Rectal smooth muscle tissue (tissue), 1 donor: Measurements from ENCODE around the gene ERBIN.
"Not testable (repeated sequence)": the region's sequence is repeated elsewhere in the genome, so short reads cannot be mapped to it uniquely, and the experiment has no call there.

Source experiments
- H3K27ac ChIP-seq: one replicate; pipeline ENCODE4 v1.7.0; 2013; ENCODE audit warnings: low read depth, low read length, inconsistent platforms
- H3K27me3 ChIP-seq: one replicate; pipeline ENCODE4 v1.7.0; 2013; ENCODE audit warnings: low read length; ENCODE audit not compliant: control insufficient read depth, insufficient read depth
- H3K36me3 ChIP-seq: one replicate; pipeline ENCODE4 v1.7.0; 2013; ENCODE audit warnings: low read length; ENCODE audit not compliant: control insufficient read depth, insufficient read depth
- H3K4me1 ChIP-seq: one replicate; pipeline ENCODE4 v1.7.0; 2013; ENCODE audit warnings: low read length; ENCODE audit not compliant: control insufficient read depth, insufficient read depth
- H3K4me3 ChIP-seq: one replicate; pipeline ENCODE4 v1.7.0; 2013; ENCODE audit warnings: low read length
- H3K9ac ChIP-seq: one replicate; pipeline ENCODE4 v1.7.0; 2013; ENCODE audit warnings: low read length

ERBIN gene

GRCh38 chr5:65951330-65951729 is 25.0 kb downstream of the ERBIN start:
- H3K27me3 ChIP-seq, result no peaks in the 10 kb centered on the region
- no peak overlapping the region for H3K27ac ChIP-seq
- H3K36me3 ChIP-seq, result no peaks in the 10 kb centered on the region
- no peaks in the 10 kb centered on the region for H3K4me1 ChIP-seq
- no peak overlapping the region for H3K9ac ChIP-seq
- no peak overlapping the region for H3K4me3 ChIP-seq

- H3K27ac ChIP-seq, result no peak overlapping the region
- H3K9ac ChIP-seq, result no peak overlapping the region
- no peaks in the 10 kb centered on the region for H3K4me1 ChIP-seq
- H3K4me3 ChIP-seq, result no peak overlapping the region
- H3K36me3 ChIP-seq, result no peaks in the 10 kb centered on the region
- H3K27me3 ChIP-seq, result no peaks in the 10 kb centered on the region
Observed at GRCh38 chr5:65952259-65952658, 25.9 kb downstream of the ERBIN start.

GRCh38 chr5:65954200-65954599 is 27.8 kb downstream of the ERBIN start:
- Histone ChIP-seq H3K4me3 (no peak overlapping the region), H3K9ac (no peak overlapping the region), H3K27ac (no peak overlapping the region), H3K36me3 (no peaks in the 10 kb centered on the region), H3K27me3 (no peaks in the 10 kb centered on the region), H3K4me1 (no peaks in the 10 kb centered on the region)

GRCh38 chr5:65955746-65956145 is 29.4 kb downstream of the ERBIN start:
- no peak overlapping the region for H3K27ac ChIP-seq
- H3K36me3 ChIP-seq, result no peaks in the 10 kb centered on the region
- no peak overlapping the region for H3K9ac ChIP-seq
- H3K4me1 ChIP-seq, result no peaks in the 10 kb centered on the region
- no peak overlapping the region for H3K4me3 ChIP-seq
- no peaks in the 10 kb centered on the region for H3K27me3 ChIP-seq

- H3K27me3 ChIP-seq, H3K4me3 ChIP-seq, H3K4me1 ChIP-seq, H3K36me3 ChIP-seq, H3K9ac ChIP-seq, H3K27ac ChIP-seq: not testable (repeated sequence)
Observed at GRCh38 chr5:65957703-65958102, 31.3 kb downstream of the ERBIN start.

GRCh38 chr5:65961633-65962032 is 35.3 kb downstream of the ERBIN start:
- Histone ChIP-seq H3K9ac (no peak overlapping the region), H3K36me3 (no peaks in the 10 kb centered on the region), H3K4me3 (no peak overlapping the region), H3K27me3 (no peaks in the 10 kb centered on the region), H3K4me1 (no peaks in the 10 kb centered on the region), H3K27ac (no peak overlapping the region)

- H3K9ac ChIP-seq, result no peak overlapping the region
- H3K27ac ChIP-seq, result no peak overlapping the region
- H3K4me1 ChIP-seq, result no peaks in the 10 kb centered on the region
- H3K4me3 ChIP-seq, result no peak overlapping the region
- H3K27me3 ChIP-seq, result no peaks in the 10 kb centered on the region
- no peaks in the 10 kb centered on the region for H3K36me3 ChIP-seq
Observed at GRCh38 chr5:65967288-65968066, 41.1 kb downstream of the ERBIN start.

- no peak overlapping the region for H3K4me3 ChIP-seq
- no peak overlapping the region for H3K9ac ChIP-seq
- H3K27me3 ChIP-seq, result no peaks in the 10 kb centered on the region
- H3K4me1 ChIP-seq, result no peaks in the 10 kb centered on the region
- no peaks in the 10 kb centered on the region for H3K36me3 ChIP-seq
- H3K27ac ChIP-seq, result no peak overlapping the region
Observed at GRCh38 chr5:65969539-65970393, 43.4 kb downstream of the ERBIN start.

- Histone ChIP-seq H3K27me3 (no peaks in the 10 kb centered on the region), H3K4me3 (no peak overlapping the region), H3K4me1 (no peaks in the 10 kb centered on the region), H3K36me3 (no peaks in the 10 kb centered on the region), H3K27ac (no peak overlapping the region), H3K9ac (no peak overlapping the region)
Observed at GRCh38 chr5:65970481-65971367, 44.3 kb downstream of the ERBIN start.

- Histone ChIP-seq H3K4me3 (no peak overlapping the region), H3K4me1 (no peaks in the 10 kb centered on the region), H3K36me3 (no peaks in the 10 kb centered on the region), H3K27me3 (no peaks in the 10 kb centered on the region), H3K27ac (no peak overlapping the region), H3K9ac (no peak overlapping the region)
Observed at GRCh38 chr5:65971643-65972042, 45.3 kb downstream of the ERBIN start.

- H3K4me1 ChIP-seq, H3K27ac ChIP-seq, H3K9ac ChIP-seq, H3K36me3 ChIP-seq, H3K4me3 ChIP-seq, H3K27me3 ChIP-seq: not testable (repeated sequence)
Observed at GRCh38 chr5:65972896-65973295, 46.5 kb downstream of the ERBIN start.

GRCh38 chr5:65978251-65978650 is 51.9 kb downstream of the ERBIN start:
- Histone ChIP-seq H3K9ac (no peak overlapping the region), H3K27me3 (no peaks in the 10 kb centered on the region), H3K36me3 (no peaks in the 10 kb centered on the region), H3K4me1 (no peaks in the 10 kb centered on the region), H3K4me3 (no peak overlapping the region), H3K27ac (no peak overlapping the region)
